Measurements from ENCODE around the gene EIF1.

Gene EIF1

DNA sequence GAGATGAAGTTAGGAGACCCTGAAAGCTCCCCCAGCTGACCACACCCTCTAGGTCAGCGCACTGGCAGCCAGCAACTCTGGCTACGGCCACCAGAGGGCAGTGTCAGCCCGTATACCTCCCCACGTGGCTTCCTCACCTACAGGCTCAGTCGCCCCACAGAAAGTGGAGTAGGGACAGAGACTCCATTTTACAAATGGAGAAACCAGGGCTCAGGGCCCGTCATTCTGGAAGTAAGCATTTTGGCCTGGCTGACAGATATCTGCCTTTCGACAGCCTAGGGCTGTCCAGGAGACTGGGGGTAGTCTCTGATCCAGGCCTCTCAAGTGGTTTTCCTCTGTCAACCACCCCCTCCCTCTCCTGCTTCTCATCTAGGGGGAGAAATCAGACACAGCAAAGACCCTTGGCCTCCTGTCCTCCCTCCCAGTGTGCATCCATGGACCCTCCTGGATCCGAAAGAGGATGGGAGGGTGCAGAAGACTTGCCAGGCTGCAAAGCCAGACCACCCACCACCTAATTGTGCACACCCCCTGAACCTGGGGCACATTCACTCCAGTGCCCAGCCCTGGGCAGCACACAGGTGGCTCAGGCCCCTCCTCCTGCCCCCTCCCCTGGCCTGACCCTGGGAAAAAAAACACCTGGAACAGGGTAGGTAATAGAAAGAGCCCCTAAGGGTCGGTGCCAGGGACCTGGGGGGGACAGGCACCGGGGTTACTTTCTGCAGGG is 49.6 kb downstream of the EIF1 start:
- peak overlapping the region; percentile 58 for H3K27ac ChIP-seq (ENCODE audit: low read length)
- no peaks in the 10 kb centered on the region for H3K36me3 ChIP-seq (ENCODE audit: control insufficient read depth, low read depth, low read length)
- no peaks in the 10 kb centered on the region for H3K9me3 ChIP-seq (ENCODE audit: control insufficient read depth, low read depth, low read length)
- peak overlapping the region; percentile 59 for H3K9ac ChIP-seq (ENCODE audit: low read length)
- peaks cover 47% of the 10 kb centered on the region for H3K27me3 ChIP-seq (ENCODE audit: control insufficient read depth, insufficient read depth, low read length)
- H3K4me3 ChIP-seq (ENCODE audit: low read length): no peak overlapping the region
- H3K4me1 ChIP-seq (ENCODE audit: control insufficient read depth, low read depth, low read length): peaks cover 7% of the 10 kb centered on the region

DNA sequence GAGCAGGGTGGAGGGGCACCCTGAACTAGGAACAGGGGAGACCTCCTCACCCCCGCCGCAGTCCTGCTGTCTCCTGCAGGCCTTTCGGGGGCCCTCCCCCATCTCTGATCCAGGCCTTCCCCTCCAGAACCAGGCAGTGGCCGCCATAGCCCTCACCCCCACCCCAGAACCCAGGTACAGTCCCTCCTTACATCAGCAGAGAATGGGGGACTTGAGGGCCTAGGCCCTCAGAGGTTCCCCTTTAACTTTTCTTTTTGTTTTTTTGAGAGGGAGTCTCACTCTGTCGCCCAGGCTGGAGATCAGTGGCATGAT is 50.1 kb downstream of the EIF1 start:
- no peaks in the 10 kb centered on the region for H3K9me3 ChIP-seq (ENCODE audit: control insufficient read depth, low read depth, low read length)
- no peaks in the 10 kb centered on the region for H3K36me3 ChIP-seq (ENCODE audit: control insufficient read depth, low read depth, low read length)
- peaks cover 7% of the 10 kb centered on the region for H3K4me1 ChIP-seq (ENCODE audit: control insufficient read depth, low read depth, low read length)
- no peak overlapping the region for H3K4me3 ChIP-seq (ENCODE audit: low read length)
- H3K9ac ChIP-seq (ENCODE audit: low read length): peak overlapping the region; percentile 59
- peaks cover 42% of the 10 kb centered on the region for H3K27me3 ChIP-seq (ENCODE audit: control insufficient read depth, insufficient read depth, low read length)
- no peak overlapping the region for H3K27ac ChIP-seq (ENCODE audit: low read length)

DNA sequence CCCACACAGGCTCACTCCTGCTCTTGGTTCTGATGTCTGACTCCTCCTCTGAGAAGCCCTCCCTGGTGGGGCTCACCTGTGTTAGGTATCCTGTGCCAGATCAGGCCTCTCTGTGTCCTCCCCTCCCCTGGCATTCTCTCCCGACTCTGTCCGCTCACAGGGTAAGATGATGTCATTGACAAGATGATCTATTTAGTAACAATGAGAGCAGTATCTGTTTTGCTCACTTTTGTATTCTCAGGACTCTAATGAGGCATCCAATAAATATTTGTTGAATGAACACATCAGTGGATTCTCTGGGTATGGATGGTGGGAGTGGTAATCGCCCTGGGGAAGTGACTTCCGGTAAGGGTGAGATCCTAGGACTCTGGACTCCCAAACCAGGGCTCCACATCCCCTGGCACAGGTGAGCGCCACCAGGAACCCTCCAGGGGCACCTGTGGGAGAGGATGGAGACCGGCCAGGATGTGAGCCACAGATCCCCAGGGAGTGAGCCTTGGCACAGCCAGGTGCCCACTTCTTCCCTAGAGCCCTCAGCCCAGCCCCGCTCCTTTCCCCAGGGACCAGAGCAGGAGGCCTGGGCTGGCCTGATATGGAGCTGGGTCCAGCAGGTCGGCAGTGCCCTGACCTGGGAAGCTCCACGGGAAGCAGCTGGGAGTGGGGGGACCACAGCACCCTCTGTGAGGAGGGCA is 51.1 kb downstream of the EIF1 start:
- Histone ChIP-seq H3K27ac (ENCODE audit: low read length) (no peak overlapping the region), H3K9ac (ENCODE audit: low read length) (no peak overlapping the region), H3K4me1 (ENCODE audit: control insufficient read depth, low read depth, low read length) (peaks cover 7% of the 10 kb centered on the region)

DNA sequence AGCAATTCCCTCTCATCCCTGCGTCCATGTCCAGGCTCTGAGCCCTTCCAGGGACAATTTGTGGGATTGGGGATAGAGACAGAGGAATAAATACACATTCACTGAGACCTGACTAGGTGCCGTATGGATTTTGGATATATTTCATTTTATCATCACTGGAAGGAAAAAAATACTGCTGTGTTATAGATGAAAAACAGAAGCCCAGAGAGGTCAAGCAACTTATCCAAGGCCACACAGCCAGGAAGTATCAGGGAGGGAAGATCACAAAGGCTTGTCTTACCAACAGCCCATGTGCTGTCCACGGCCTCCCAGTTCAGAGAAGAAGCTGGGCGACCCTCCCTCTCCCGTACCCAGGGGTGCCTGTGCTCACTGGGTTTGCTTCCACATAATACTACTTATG is 51.8 kb downstream of the EIF1 start:
- no peak overlapping the region for H3K27ac ChIP-seq (ENCODE audit: low read length)
- peaks cover 7% of the 10 kb centered on the region for H3K4me1 ChIP-seq (ENCODE audit: control insufficient read depth, low read depth, low read length)
- no peak overlapping the region for H3K4me3 ChIP-seq (ENCODE audit: low read length)
- H3K27me3 ChIP-seq (ENCODE audit: control insufficient read depth, insufficient read depth, low read length): peaks cover 25% of the 10 kb centered on the region
- no peak overlapping the region for H3K9ac ChIP-seq (ENCODE audit: low read length)
- no peaks in the 10 kb centered on the region for H3K9me3 ChIP-seq (ENCODE audit: control insufficient read depth, low read depth, low read length)
- no peaks in the 10 kb centered on the region for H3K36me3 ChIP-seq (ENCODE audit: control insufficient read depth, low read depth, low read length)

More for the DNA sequence above, 51.1 kb downstream of the EIF1 start:
- Histone ChIP-seq H3K36me3 (ENCODE audit: control insufficient read depth, low read depth, low read length) (no peaks in the 10 kb centered on the region), H3K9me3 (ENCODE audit: control insufficient read depth, low read depth, low read length) (no peaks in the 10 kb centered on the region), H3K4me3 (ENCODE audit: low read length) (no peak overlapping the region), H3K27me3 (ENCODE audit: control insufficient read depth, insufficient read depth, low read length) (peaks cover 32% of the 10 kb centered on the region)

DNA sequence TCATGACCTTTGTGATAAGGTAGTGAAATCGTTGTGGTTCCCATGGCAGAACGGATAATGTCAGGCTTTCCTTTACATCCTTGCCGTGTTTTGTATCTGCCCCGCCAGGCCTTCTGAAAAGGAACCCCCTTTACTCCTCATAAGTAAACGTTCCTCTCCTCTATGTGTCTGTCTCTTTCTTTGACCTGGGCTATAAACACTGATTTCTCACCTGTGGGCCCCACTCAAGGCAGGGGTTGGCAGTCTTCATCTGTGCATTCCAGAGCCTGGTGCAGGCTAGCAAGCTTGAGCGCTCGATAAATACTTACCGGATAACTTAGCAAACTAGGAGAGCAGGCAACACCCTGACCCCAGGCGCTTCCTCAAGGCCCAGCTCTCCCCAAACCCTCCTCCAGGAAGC is 53.0 kb downstream of the EIF1 start:
- no peak overlapping the region for H3K4me3 ChIP-seq (ENCODE audit: low read length)
- H3K9ac ChIP-seq (ENCODE audit: low read length): no peak overlapping the region
- H3K27me3 ChIP-seq (ENCODE audit: control insufficient read depth, insufficient read depth, low read length): peaks cover 13% of the 10 kb centered on the region
- H3K27ac ChIP-seq (ENCODE audit: low read length): no peak overlapping the region
- H3K36me3 ChIP-seq (ENCODE audit: control insufficient read depth, low read depth, low read length): no peaks in the 10 kb centered on the region
- peaks cover 7% of the 10 kb centered on the region for H3K4me1 ChIP-seq (ENCODE audit: control insufficient read depth, low read depth, low read length)
- H3K9me3 ChIP-seq (ENCODE audit: control insufficient read depth, low read depth, low read length): no peaks in the 10 kb centered on the region
